Fibroblast of gingiva (primary cell): Measurements from ENCODE around the gene GFI1B.
"Not testable (repeated sequence)": the region's sequence is repeated elsewhere in the genome, so short reads cannot be mapped to it uniquely, and the experiment has no call there.

Source experiments
- DNase-seq: peaks from one replicate; pipeline ENCODE4 v3.0.0-alpha.2; 2011; ENCODE audit warnings: low read depth

Gene GFI1B

DNA sequence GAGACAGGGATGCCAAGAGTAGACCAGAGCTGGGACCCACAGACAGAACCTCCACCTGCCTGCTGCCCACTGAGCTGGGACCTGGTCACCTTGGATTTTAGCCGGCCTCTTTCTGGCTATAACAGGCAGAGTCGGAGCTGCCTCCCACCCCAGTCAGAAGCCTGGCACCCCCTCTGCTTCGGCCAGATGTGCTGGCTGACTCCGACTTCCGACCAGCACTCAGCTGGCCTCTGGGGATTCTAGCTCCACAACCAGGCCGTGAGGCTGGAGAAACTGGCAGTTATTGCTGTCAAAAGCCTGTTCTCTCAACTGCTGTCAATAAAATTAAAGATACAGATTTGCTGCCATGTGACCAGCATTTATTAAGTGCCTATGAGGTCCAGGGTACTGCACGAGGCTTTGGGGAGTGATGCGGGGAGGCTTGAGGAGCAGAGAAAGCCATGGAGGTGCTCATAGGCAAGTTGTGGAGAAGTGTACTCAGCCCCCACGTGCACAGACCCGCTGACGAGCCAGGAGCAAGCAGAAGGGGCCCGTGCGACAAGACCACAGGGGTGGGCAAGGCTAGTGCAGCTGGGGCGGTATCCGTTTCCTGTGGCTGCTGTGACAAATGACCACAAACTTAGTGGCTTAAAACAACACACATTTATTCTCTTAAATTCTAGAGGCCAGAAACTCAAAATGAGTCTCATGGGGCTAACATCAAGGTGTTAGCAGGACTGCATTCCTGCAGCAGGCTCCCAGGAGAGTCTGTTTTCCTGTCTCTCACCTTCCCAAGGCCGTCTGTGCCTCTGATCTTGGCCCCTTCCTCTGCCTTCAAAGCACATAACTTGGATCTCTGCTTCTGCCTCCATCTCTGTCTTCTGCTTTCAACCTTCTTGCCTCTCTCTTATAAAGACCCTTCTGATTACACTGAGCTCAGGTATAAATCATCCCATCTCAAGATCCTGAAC lies 13.1 kb downstream of the GFI1B start:
- no peak for DNase-seq

DNA sequence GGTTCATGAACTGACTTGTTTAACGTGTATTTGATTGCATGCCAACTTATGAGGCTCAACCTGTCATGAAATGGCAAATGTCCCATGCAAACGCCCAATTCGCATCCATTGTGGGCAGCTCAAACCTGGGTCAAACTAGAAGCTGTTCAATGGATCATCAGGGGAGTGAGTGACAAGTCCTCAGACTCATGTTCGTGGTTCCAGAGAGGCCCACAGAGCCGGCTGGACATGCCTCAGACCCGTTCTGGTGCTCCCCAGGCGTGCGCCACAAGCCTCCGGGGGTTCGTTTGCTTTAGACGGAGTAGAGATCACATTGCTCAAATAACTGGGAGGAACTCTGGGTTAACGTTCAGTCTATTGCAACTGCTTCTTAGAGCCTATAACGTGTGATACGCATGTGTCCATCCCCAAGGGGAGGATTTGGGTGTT lies 15.0 kb downstream of the GFI1B start:
- no peak for DNase-seq

DNA sequence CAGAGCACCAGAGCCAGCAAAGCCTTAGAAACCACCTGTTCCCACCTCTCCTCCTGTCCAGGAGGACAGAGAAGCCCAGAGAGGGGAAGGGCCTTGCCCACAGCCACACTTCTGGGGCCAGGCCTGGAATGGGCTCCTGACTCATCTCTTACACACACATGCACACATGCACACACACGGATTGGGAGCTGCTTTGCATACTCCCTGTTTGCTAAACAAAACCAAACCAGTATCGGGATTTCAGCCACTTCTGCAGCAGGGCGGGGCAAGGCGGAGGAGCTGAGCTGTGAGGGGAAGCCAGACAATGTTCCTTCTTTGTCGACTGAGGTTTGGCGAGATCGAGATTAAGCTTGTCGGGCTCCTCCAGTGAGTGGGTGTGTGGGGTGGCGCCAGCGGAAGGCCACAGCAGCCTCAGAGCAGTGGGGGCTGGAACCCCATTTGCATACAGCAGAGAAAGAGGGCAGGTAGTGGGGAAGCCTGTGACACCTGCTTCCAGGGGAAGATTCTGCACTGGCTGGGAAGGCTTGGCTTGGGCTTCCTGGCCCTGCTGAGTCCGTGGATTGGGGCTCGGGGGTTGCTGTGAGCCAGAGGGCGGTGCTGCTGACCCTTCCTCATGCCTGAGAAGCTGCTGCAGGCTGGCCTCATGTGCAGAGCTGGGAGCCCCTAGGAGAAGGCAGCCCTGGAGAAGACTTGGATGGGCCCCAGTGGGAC lies 16.1 kb downstream of the GFI1B start:
- peak; percentile 25 for DNase-seq

DNA sequence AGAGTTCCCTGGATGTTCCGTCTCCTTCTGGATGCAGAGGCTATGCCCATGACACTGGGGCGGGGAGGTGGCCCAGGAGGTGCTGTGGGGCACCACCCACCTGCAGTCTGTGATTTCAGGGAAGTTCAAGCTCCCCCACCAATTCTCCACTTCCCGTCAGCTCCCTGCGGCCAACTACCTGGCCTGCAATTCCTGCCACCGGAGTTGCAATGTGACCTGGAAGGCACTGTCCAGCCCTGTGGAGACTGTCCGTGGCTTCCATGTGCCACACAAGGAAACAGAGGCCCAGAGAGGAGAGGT lies 16.6 kb downstream of the GFI1B start:
- DNase-seq, result no peak

DNA sequence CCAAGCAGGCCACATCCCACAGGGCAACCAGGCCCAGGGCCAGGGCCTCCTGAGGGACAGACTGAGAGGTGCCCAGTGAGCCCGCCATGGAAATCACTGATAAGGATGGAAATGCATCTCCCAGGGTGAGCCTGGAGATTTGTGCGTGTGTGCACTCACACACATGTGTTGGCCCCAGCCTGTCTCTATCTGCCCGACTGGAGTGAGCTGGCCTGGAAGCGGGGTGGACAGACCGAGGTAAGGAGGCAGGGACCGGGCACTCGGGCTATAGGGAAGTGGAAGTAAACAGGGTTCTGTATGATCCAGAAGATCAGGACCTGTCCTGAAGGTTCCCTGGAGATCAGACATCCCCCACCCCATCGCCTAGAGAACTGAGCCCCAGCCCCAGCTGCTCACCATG lies 17.4 kb downstream of the GFI1B start:
- DNase-seq, result no peak

DNA sequence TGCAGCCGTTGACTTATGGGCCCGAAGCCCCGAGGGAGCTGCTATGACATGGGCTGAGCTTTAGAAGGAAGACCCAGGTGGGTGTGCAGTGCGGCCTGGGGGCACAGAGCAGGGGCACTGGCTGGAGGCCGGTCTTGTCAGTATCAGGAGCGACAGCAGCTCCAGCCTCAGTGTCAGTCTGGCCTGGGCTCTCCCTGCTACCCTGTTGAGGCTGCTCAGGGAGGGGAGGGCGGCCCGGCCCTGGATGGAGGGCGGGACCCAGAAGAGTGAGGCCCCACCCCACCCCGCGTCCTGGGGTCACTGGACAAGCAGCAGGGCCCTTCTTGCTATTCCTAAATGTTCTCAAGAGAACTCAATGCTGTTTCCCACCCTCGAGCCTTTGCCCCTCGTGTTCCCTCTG lies 18.0 kb downstream of the GFI1B start:
- DNase-seq, result no peak

DNA sequence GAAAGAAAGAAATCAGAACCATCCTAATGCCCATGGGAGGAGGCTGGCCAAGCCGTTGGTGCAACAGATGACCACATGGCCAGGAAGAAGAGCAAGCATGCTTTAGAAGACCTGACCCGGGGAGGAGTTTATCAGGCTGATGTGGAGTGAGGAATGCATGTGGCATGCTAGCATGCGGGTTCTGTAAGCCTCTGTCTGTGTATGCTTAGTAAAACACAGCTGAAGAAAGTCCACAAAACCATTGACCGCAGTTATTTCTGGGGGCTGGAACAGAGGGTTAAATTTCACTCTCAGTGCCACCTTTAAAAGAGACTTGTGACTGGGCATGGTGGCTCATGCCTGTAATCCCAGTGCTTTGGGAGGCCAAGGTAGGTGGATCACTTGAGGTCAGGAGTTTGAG lies 19.1 kb downstream of the GFI1B start:
- DNase-seq, result peak; percentile 37

DNA sequence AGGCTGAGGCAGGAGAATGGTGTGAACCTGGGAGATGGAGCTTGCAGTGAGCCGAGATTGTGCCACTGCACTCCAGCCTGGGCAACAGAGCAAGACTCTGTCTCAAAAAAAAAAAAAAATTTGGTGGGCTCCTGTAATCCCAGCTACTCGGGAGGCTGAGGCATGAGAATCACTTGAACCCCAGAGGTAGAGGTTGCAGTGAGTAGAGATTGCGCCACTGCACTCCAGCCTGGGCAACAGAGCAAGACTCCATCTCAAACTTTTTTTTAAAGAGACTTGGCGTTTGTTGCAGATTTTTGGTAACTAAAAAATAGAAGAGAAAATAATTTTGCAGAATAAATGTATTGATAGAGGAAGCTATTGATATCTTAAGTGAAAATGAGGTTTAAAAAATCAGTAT lies 19.7 kb downstream of the GFI1B start:
- DNase-seq, result not testable (repeated sequence)

DNA sequence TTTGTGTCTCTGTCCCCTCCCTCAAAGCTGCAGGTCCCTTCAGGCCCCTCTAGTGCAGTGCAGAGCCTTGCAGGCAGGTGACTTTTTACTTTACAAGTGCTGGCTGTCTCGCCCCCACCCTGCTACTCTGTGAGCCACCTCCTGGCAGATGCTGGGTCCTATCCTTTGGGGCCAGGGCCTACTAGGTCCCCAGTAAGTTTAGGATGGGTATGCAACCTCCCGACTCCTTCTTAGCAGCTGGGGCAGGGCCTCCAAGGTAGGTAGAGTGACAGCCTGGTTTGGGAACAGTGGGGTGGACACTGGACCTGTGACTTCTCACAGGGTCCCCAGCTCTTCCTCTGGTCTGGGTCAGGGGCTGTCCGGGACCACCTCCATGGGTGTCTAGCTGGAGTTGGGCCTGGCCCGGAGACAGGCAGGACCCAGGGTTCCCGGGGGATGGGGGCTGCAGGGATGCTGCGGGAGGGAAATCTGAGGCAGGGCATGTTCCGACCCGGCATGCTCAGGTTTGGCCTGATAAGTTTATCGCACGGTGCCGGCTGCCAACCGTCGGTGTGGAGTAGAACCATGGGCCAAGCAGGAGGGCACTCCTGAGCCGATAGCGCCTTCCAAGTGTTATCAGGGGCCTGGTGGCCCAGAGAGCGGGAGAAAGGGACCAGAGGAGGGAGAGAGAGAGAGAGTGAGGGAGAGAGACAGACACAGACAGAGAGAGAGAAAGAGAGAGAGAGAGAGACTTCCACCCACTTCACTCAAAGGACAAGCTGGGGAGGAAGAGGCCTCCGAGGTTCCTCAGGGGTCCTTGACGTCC lies 20.5 kb downstream of the GFI1B start:
- DNase-seq, result no peak

DNA sequence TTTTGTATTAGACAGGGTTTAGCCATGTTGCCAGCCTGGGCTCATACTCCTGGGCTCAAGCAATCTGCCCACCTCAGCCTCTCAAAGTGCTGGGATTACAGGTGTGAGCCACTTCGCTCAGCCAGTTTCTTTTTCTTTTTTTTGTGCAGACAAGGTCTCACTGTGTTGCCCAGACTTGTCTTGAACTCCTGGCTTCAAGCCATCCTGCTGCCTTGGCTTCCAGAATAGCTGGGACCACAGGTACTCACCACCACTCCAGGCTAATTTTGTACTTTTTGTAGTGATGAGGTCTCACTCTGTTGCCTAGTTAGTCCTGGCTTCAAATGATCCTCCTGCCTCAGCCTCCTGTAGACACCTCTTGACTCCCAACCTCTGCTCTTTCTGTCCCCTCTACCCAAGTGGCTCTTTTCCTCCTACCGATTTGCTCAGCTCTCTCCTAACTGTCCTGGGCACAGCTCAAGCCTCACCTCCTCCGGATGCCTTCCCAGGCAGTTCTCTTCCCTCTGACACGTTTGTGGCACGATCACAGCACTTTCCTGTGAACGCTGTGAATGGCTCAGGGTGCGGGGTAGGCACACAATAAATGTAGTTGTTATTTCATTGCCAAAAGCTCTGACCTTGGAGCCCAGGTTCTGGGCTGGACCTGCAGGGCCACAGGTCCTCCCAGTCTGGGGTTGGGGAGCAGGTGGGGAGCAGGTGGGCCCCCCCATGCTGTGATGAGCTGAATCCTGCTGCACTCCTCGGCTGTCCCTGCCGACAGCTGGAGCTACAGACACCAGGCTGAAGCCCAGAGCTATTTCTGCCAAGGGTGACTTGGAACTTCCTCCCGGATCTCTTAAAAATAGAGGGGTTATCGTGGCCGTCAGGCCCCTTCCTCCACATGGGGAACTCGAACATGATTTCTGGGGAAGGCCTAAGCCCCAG lies 23.9 kb downstream of the GFI1B start:
- DNase-seq, result no peak

DNA sequence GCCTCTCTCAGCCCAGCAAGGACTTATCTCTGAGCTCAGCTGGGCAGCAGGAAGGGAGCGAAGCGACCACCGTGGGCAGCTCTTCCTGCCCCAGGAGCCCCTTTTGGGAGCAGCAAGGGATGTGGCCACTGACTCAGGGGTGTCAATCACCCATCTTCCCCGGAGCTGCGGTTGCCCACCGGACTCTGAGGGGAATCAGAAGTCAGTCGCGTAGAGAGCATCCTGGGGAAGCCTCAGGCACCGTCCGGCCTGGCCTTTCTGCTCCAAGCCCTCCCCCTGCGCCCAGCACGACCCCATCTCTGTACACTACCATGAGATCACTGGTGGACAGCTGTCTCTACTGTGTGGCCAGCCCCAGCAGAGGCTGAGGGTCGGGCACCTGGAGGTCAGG lies 24.6 kb downstream of the GFI1B start:
- DNase-seq, result no peak

DNA sequence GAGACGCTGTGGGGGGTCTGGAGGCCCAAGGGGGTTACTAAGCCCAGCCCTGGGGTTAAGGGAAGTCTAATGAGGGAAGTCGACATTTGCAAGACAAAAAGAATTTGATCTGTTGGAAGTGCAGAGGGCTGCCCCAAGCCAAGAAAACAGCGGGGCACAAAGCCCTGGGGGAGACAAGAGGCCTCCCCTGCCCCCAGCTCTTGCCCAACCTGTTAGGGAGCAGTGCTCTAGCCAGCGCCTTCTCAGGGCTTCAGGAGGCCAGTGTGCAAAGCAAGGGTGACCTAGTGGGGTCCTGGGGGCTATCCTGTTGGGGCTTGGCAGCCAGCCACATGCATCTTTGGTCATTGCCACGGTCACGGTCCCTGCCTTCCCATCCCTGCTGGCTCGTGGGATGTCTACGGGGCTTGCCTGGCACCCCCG lies 25.2 kb downstream of the GFI1B start:
- DNase-seq, result no peak

DNA sequence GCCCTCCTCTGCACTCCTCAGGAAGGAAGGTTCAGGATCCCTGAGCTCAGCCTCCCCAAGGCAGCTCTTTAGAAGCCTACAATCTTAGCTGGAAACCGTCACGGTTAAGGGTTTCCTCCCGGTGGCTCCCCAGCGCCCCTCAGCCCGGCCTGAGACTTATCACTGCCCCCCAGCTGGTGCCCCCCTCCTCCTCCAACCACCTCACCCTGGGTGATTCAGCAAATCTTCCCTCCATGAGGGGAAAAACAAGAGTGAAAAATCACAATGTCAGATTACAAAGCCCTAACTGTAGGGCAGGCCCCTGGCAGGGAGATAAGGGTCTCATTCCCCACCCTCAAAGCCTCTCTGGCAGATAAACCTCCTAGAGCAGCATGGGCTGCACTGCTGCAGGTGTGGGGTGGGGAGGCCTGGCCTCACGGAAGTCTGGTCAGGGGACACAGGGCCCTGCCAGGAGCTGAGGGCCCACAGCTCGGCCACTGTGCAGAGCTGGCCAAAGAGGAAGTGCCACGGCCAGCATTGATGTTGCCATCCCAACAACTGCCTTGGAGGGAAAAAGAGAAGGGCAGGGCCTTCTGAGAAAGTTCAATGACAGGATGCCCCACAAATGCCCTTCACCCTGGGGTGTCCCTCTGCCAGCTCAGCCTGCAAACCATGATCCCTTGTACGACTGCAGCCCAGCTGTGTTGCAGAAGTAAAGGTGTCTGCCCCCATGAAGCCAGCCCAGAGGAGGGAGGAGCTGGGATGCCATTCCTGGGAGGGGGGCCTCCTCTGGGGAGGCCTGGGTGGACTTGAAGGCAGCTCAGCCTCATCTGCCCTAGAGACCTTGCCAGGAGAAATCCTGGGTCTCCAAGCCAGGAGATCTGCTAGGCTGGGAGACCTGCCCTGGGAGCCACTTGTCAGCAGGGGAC lies 25.9 kb downstream of the GFI1B start:
- DNase-seq, result no peak

DNA sequence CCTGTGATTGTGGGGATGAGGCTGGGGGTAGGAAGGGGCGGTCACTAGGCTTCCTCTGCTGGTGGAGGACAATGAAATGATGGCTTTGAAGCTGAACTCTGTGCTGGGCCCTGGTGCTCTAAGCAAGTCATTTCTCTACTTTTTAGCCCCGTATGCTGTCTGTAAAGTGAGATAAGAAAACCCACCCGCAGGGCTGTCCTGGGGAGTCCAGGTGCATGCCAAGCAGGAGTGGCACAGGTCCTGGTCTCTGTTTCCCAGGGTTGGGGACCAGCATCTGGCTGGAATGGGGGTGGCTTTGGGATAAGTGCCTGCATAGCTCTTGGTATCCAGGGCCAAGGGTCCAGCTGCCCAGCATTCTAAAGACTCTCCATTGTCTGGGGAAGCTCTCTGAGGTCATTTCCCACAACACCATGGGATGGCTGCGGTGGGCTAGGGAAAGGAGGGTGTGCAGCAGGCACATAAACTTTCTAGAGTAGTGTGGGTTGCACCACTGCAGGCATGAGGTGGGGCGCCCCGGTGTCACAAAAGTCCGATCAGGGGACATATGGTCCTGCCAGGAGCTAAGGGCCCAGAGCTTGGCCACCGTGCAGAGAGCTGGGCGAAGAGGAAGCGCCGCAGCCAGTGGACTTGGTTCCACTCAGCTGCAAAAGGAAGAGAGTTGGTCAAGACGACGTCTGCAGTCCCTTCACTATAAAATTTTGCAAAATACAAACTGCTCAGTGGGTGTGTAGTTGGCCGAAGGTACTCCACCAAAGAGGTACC lies 26.7 kb downstream of the GFI1B start:
- no peak for DNase-seq

DNA sequence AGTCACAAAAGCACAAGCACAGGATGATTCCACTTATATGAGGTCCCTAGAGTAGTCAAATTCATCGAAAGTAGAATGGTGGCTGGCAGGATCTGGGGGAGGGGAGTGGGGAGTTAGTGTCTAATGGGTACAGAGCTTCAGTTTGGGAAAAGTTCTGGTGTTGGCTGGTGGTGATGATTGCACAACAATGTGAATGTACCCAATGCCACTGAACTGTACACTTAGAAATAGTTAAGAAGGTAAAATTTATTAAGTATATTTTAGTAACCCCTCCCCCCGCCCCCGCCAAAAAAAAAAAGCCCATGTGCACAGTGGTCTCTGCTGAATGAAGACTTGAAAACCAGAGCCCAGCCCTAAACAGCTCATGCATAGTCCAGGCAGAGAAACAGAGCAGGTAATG lies 27.5 kb downstream of the GFI1B start:
- no peak for DNase-seq

DNA sequence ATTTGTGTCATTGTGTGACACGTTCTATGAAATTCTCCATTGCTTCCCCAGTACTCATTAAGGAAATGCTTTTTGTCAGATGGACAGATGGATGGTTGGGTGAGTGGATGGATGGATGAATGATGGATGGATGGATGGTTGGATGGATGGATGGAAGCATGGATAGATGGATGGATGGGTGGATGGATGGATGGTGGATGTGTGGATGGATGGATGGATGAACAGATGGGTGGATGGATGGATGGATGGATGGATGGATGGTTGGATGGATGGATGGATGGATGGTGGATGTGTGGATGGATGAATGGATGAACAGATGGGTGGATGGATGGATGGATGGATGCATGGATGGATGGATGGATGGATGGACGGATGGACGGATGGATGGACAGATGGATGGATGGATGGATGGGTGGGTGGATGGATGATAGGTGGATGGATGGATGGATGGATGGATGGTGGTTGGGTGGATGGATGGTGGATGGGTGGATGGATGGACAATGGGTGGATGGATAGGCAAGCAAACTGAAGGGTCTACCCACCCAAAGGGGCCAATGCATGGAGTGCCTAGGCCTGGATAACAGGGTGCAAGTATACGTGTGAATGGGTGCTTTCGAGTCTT lies 28.3 kb downstream of the GFI1B start:
- no peak for DNase-seq

DNA sequence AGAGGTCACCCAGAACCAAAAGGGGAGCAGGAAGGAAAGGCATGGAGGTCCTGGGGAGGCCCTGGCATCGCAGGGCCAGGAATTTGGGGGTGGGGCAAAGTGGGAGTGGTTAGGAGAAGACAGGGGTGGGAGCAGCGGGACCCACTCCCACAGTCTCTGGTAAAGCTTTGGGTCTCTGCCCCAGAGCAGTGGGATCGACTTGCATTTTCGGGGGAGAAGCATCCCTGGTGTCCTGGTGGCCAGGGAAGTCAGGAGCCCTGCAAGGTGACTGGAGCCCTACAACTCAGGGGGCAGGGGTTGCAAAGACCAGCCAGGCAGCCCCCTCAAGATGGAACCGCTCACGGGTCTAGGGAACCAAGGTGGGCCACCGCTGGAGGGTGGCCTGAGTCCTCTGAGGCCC lies 29.9 kb downstream of the GFI1B start:
- no peak for DNase-seq

DNA sequence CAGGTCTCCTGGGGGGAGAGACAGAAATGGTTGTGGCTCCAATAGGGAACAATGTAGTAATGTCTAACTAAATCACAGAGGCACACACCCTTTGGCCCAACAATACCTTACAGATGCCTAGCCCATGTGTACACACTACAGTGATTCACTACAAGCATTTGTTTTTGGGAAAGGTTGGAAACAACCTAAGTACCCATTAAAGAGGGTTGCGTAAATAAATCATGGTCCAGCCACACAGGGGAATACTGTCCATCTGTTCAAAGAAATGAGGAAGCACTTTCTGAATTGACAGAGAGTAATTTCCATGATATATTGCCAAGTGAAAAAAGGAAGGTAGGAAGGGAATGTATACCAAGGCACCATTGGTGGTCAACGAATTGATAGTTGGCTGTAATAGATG lies 30.3 kb downstream of the GFI1B start:
- no peak for DNase-seq

DNA sequence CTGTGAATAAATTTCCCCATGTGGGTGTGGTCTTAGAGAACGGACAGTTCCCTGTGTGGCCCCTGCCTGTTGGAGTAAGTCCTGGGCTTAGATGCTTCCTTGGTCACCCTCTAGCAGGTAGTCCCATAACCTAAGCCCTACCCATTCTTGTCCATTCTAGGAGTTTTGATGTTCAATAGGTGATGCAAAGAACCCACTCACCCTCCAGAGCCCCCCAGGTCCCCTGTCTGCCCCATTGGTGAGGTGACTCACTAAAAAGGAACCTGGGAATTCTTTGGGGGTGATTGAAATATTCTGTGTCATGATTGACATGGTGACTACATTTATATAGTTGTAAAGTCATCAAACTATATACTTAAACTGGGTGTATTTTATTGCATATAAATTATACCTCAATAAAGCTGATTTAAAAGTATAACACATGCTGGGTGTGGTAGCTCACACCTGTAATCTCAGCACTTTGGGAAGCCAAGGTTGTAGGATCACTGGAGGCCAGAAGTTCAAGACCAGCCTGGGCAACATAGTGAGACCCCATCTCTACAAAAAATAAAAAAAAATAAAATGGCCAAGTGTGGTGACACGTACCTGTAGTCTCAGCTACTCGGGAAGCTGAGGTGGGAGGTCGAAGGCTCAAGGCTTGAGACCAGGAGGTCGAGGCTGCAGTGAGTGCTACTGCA lies 31.6 kb downstream of the GFI1B start:
- DNase-seq, result no peak
